PFSK-1 (cell line): ENCODE measurements around the gene RALGAPB.

Experiments
- FOXP2 ChIP-seq: optimal IDR thresholded peaks from 2 replicates; pipeline ENCODE3; 2011; ENCODE audit warnings: borderline replicate concordance, control low read depth, inconsistent platforms; ENCODE audit not compliant: insufficient read depth; ENCODE audit errors: extremely low read length, extremely low read depth
- POLR2AphosphoS5 ChIP-seq: IDR thresholded peaks from 2 replicates; pipeline ENCODE4 v1.6.1; 2012; ENCODE audit warnings: low read depth, mild to moderate bottlenecking, control low read depth, low read length, moderate library complexity
- SIN3A ChIP-seq: IDR thresholded peaks from 2 replicates; pipeline ENCODE4 v1.6.1; 2012; ENCODE audit warnings: mild to moderate bottlenecking, low read length, moderate library complexity, borderline replicate concordance; ENCODE audit not compliant: insufficient read depth
- TAF1 ChIP-seq: IDR thresholded peaks from 2 replicates; pipeline ENCODE4 v1.6.1; 2012; ENCODE audit warnings: low read length, control low read depth, borderline replicate concordance; ENCODE audit not compliant: insufficient read depth
- TF ChIP-seq, protein P1 (sequence below), 2 experiments: IDR thresholded peaks; 2 replicates each; pipeline versions ENCODE4 v1.6.1 to v1.8.0; 2011 to 2012; ENCODE audit warnings: low read depth in 2 of 2, low read length in 2 of 2, control low read depth in 1 of 2, inconsistent platforms in 1 of 2, mild to moderate bottlenecking in 1 of 2, moderate library complexity in 1 of 2; ENCODE audit not compliant: insufficient read depth in 1 of 2

GRCh38 chr20:38531021-38531420 is 58.4 kb downstream of the RALGAPB start:
- TF ChIP-seq TAF1, result no peak
- TF ChIP-seq, protein P1, sequence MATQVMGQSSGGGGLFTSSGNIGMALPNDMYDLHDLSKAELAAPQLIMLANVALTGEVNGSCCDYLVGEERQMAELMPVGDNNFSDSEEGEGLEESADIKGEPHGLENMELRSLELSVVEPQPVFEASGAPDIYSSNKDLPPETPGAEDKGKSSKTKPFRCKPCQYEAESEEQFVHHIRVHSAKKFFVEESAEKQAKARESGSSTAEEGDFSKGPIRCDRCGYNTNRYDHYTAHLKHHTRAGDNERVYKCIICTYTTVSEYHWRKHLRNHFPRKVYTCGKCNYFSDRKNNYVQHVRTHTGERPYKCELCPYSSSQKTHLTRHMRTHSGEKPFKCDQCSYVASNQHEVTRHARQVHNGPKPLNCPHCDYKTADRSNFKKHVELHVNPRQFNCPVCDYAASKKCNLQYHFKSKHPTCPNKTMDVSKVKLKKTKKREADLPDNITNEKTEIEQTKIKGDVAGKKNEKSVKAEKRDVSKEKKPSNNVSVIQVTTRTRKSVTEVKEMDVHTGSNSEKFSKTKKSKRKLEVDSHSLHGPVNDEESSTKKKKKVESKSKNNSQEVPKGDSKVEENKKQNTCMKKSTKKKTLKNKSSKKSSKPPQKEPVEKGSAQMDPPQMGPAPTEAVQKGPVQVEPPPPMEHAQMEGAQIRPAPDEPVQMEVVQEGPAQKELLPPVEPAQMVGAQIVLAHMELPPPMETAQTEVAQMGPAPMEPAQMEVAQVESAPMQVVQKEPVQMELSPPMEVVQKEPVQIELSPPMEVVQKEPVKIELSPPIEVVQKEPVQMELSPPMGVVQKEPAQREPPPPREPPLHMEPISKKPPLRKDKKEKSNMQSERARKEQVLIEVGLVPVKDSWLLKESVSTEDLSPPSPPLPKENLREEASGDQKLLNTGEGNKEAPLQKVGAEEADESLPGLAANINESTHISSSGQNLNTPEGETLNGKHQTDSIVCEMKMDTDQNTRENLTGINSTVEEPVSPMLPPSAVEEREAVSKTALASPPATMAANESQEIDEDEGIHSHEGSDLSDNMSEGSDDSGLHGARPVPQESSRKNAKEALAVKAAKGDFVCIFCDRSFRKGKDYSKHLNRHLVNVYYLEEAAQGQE (IDR thresholded peaks at IDR 0.05; ENCODE audit: insufficient read depth in 1 of 2, low read depth in 2 of 2, low read length in 2 of 2), result no peak
- no peak for TF ChIP-seq SIN3A
- no peak for TF ChIP-seq POLR2AphosphoS5
- TF ChIP-seq FOXP2, result no peak
